H1 (cell line): Measurements from ENCODE around the gene CTNNBL1. TPM values are rescaled to one million over a fixed set of nuclear protein-coding genes. Genes with fewer than 3 reads are reported as not detected.

Source experiments
- CTCF ChIA-PET: fragments of 300-600 bp; sonication (Branson Sonifier 250); formaldehyde crosslinking; loops from one replicate; lab custom pipeline; 2021; ENCODE audit not compliant: partially characterized antibody; lab: Charles Lee
- POLR2A ChIA-PET: fragments of 300-600 bp; sonication (Branson Sonifier 250); formaldehyde crosslinking; loops from one replicate; lab custom pipeline; 2021; ENCODE audit warnings: inconsistent platforms; ENCODE audit not compliant: partially characterized antibody; lab: Charles Lee
- DNase-seq, 2 experiments: peaks; one replicate each; pipeline versions ENCODE4 v3.0.0 to v3.0.0-alpha.2; 2010 to 2022; ENCODE audit warnings: low spot score in 2 of 2, low read depth in 1 of 2, mixed read lengths in 1 of 2
- FAIRE-seq: peaks from 2 replicates; lab custom pipeline; 2011; peaks lifted over from hg19 to GRCh38; lab: Jason Lieb, UNC
- H2AFZ ChIP-seq: 2 replicates; pipeline ENCODE4 v1.8.1; 2012; ENCODE audit warnings: low read length, inconsistent platforms
- H2AK5ac ChIP-seq: 2 replicates; pipeline ENCODE4 v1.6.1; 2013; ENCODE audit warnings: low read depth, low read length
- H2BK120ac ChIP-seq: replicated peaks from 2 replicates; pipeline ENCODE3; 2013; ENCODE audit warnings: low read depth, low read length, inconsistent platforms
- H2BK12ac ChIP-seq: 2 replicates; pipeline ENCODE4 v1.6.1; 2013; ENCODE audit warnings: low read depth, low read length
- H2BK15ac ChIP-seq: 2 replicates; pipeline ENCODE4 v1.6.1; 2013; ENCODE audit warnings: low read length
- H2BK20ac ChIP-seq: 2 replicates; pipeline ENCODE4 v1.6.1; 2013; ENCODE audit warnings: low read length
- H2BK5ac ChIP-seq: 2 replicates; pipeline ENCODE4 v1.6.1; 2013; ENCODE audit warnings: low read depth, low read length
- H3K14ac ChIP-seq: 2 replicates; pipeline ENCODE4 v1.6.1; 2013; ENCODE audit warnings: inconsistent platforms; ENCODE audit not compliant: insufficient read length
- H3K18ac ChIP-seq: 2 replicates; pipeline ENCODE4 v1.6.1; 2013; ENCODE audit warnings: low read length; ENCODE audit errors: extremely low read depth
- H3K23ac ChIP-seq: 2 replicates; pipeline ENCODE4 v1.6.1; 2013; ENCODE audit warnings: inconsistent platforms; ENCODE audit not compliant: insufficient read length
- H3K23me2 ChIP-seq: 2 replicates; pipeline ENCODE4 v1.6.1; 2013; ENCODE audit warnings: low read depth, low read length
- H3K27ac ChIP-seq: 2 replicates; pipeline ENCODE4 v1.6.1; 2011; ENCODE audit warnings: low read depth, low read length, inconsistent platforms
- H3K27me3 ChIP-seq, 4 experiments: replicated peaks in 1 of 4; 1 replicate in 1 of 4; 2 replicates in 3 of 4; pipeline versions ENCODE4 v1.6.1 to v1.8.1; 2011 to 2013; ENCODE audit warnings: low read length in 3 of 4, mild to moderate bottlenecking in 3 of 4, inconsistent platforms in 2 of 4, mixed read lengths in 2 of 4, moderate library complexity in 1 of 4; ENCODE audit not compliant: control insufficient read depth in 3 of 4, insufficient read depth in 3 of 4; ENCODE audit errors: extremely low read depth in 1 of 4
- H3K36me3 ChIP-seq, 4 experiments: 2 replicates each; pipeline versions ENCODE4 v1.6.1 to v1.8.1; 2011 to 2013; ENCODE audit warnings: mild to moderate bottlenecking in 4 of 4, low read length in 3 of 4, moderate library complexity in 2 of 4, control low read depth in 1 of 4, inconsistent platforms in 1 of 4; ENCODE audit not compliant: insufficient read depth in 4 of 4, control insufficient read depth in 2 of 4
- H3K4ac ChIP-seq: replicated peaks from 2 replicates; pipeline ENCODE3; 2013; ENCODE audit warnings: low read length, low read depth, mixed read lengths, inconsistent platforms; ENCODE audit not compliant: insufficient read length
- H3K4me1 ChIP-seq, 4 experiments: replicated peaks in 1 of 4; 1 replicate in 1 of 4; 2 replicates in 3 of 4; pipeline versions ENCODE4 v1.6.1 to v1.8.1; 2011 to 2013; ENCODE audit warnings: low read length in 3 of 4, inconsistent platforms in 2 of 4, mixed read lengths in 1 of 4; ENCODE audit not compliant: insufficient read depth in 4 of 4, control insufficient read depth in 3 of 4
- H3K4me2 ChIP-seq, 2 experiments: 2 replicates each; pipeline versions ENCODE4 v1.6.1 to v1.8.1; 2011 to 2013; ENCODE audit warnings: low read depth in 2 of 2, low read length in 2 of 2, control low read depth in 1 of 2, inconsistent platforms in 1 of 2, mild to moderate bottlenecking in 1 of 2; ENCODE audit not compliant: insufficient read depth in 1 of 2
- H3K4me3 ChIP-seq, 4 experiments: fragments of 200-600, 300-600 bp in 1 of 4; sonication (generic), shearing (Covaris generic), sonication (Bioruptor Twin) in 1 of 4; 2 replicates each; pipeline versions ENCODE4 v1.5.1 to v1.8.1; 2011 to 2016; ENCODE audit warnings: low read length in 4 of 4, low read depth in 3 of 4, control low read depth in 2 of 4, inconsistent platforms in 2 of 4, mild to moderate bottlenecking in 2 of 4, mixed read lengths in 1 of 4, moderate library complexity in 1 of 4; ENCODE audit not compliant: insufficient read depth in 2 of 4; ENCODE audit errors: extremely low read depth in 1 of 4
- H3K56ac ChIP-seq: replicated peaks from 2 replicates; pipeline ENCODE3; 2013; ENCODE audit warnings: low read depth, mild to moderate bottlenecking, mixed read lengths, low read length, inconsistent platforms; ENCODE audit not compliant: insufficient read length
- H3K79me1 ChIP-seq: 2 replicates; pipeline ENCODE4 v1.6.1; 2013; ENCODE audit warnings: low read depth, low read length, control low read depth
- H3K79me2 ChIP-seq, 2 experiments: 2 replicates each; pipeline versions ENCODE4 v1.6.1 to v1.8.1; 2012 to 2013; ENCODE audit warnings: low read length in 2 of 2, mild to moderate bottlenecking in 2 of 2, inconsistent platforms in 1 of 2; ENCODE audit not compliant: insufficient read depth in 2 of 2, control insufficient read depth in 1 of 2
- H3K9ac ChIP-seq, 4 experiments: replicated peaks in 1 of 4; 1 replicate in 1 of 4; 2 replicates in 3 of 4; pipeline versions ENCODE4 v1.6.1 to v1.8.1; 2011 to 2013; ENCODE audit warnings: low read depth in 3 of 4, low read length in 3 of 4, control low read depth in 2 of 4, mild to moderate bottlenecking in 2 of 4, moderate library complexity in 2 of 4, inconsistent platforms in 1 of 4; ENCODE audit errors: extremely low read depth in 1 of 4
- H3K9me3 ChIP-seq, 2 experiments: 2 replicates each; pipeline versions ENCODE4 v1.6.1 to v1.8.1; 2012 to 2013; ENCODE audit warnings: mild to moderate bottlenecking in 2 of 2, moderate library complexity in 2 of 2, control low read depth in 1 of 2, inconsistent platforms in 1 of 2, low read depth in 1 of 2, low read length in 1 of 2, mixed read lengths in 1 of 2; ENCODE audit not compliant: insufficient read depth in 2 of 2
- H4K20me1 ChIP-seq, 2 experiments: replicated peaks in 1 of 2; 2 replicates each; pipeline versions ENCODE3 to v1.8.1; 2011 to 2013; ENCODE audit warnings: inconsistent platforms in 2 of 2, low read length in 2 of 2, mild to moderate bottlenecking in 1 of 2; ENCODE audit not compliant: insufficient read depth in 2 of 2, control insufficient read depth in 1 of 2
- H4K5ac ChIP-seq: 2 replicates; pipeline ENCODE4 v1.6.1; 2013; ENCODE audit warnings: low read length, low read depth, mixed read lengths, inconsistent platforms; ENCODE audit not compliant: insufficient read length
- H4K8ac ChIP-seq: 2 replicates; pipeline ENCODE4 v1.8.0; 2013; ENCODE audit warnings: mild to moderate bottlenecking, moderate library complexity, low read length, inconsistent platforms; ENCODE audit not compliant: insufficient read depth; ENCODE audit errors: extremely low read depth
- H4K91ac ChIP-seq: replicated peaks from 2 replicates; pipeline ENCODE3; 2013; ENCODE audit warnings: low read length, mixed read lengths, inconsistent platforms; ENCODE audit not compliant: insufficient read length
- BCL11A ChIP-seq, 2 experiments: IDR thresholded peaks; one replicate each; pipeline ENCODE4 v1.6.1; 2011; ENCODE audit warnings: low read depth in 2 of 2, low read length in 2 of 2, mild to moderate bottlenecking in 2 of 2
- JUN ChIP-seq: IDR thresholded peaks from 2 replicates; pipeline ENCODE4 v1.6.1; 2011; ENCODE audit warnings: low read depth, mild to moderate bottlenecking, improper control_type of control experiment, low read length
- WGBS, 2 experiments: shearing (Covaris generic) in 1 of 2; methylation state at CpG; one replicate each; pipeline versions ENCODE4 v1.1.6 to v1.1.7; 2013 to 2015; ENCODE audit warnings: low lambda C conversion rate in 2 of 2, mixed read lengths in 2 of 2, inconsistent platforms in 1 of 2, low coverage in 1 of 2, missing lambda C conversion rate in 1 of 2; ENCODE audit not compliant: insufficient replicate concordance in 2 of 2, insufficient coverage in 1 of 2, insufficient read length in 1 of 2; ENCODE audit errors: extremely low coverage in 1 of 2, missing lambda C conversion rate in 1 of 2; 5-methylcytosine and 5-hydroxymethylcytosine counted together
- polyA plus RNA-seq, 7 experiments: library from polyadenylated mRNA; depleted of rRNA in 3 of 7; stranded (reverse) in 5 of 7; unstranded in 2 of 7; fragments of >200 nt in 5 of 7; fragments of 200-250 nt in 2 of 7; gene quantifications; 1 replicate in 5 of 7; 2 replicates in 1 of 7; 4 replicates in 1 of 7; pipeline versions ENCODE4 v1.2.1 to v1.2.3, GENCODE V29; 2011 to 2013; ENCODE audit warnings: missing spikeins in 2 of 7, mixed read lengths in 2 of 7
- total RNA-seq: library from RNA; stranded (reverse); fragmentation: NEBNext Ultra II Directional; extraction: Animal tissue kit (Norgen Biotek cat#: 25700); gene quantifications from 2 replicates; pipeline ENCODE4 v1.2.1, GENCODE V29; 2021

CTNNBL1 gene
- total and polyA plus RNA-seq, 2 of the 8 experiments (the other 6 are each of a cell fraction or from before 2014, with no cell fraction given), result 19.6 to 81.6 TPM

GRCh38 chr20:37676440-37676839 is 17.4 kb upstream of the CTNNBL1 start:
- no peak overlapping the region for H2BK20ac ChIP-seq
- no peak overlapping the region for H3K56ac ChIP-seq
- no peak overlapping the region for H2AK5ac ChIP-seq
- no peaks in the 10 kb centered on the region for H3K9me3 ChIP-seq
- no peak for DNase-seq
- no peak overlapping the region for H2BK12ac ChIP-seq
- H3K18ac ChIP-seq, result no peak overlapping the region
- H4K8ac ChIP-seq, result no peak overlapping the region
- no peak overlapping the region for H2BK120ac ChIP-seq
- WGBS, 2 experiments, result 92% methylated on average over 7 of the region's 7 CpGs; no CpG with 5 or more reads in 1 of the 2 experiments
- H2AFZ ChIP-seq, result no peak overlapping the region
- H3K27me3 ChIP-seq, result no peaks in the 10 kb centered on the region
- H3K14ac ChIP-seq, result no peak overlapping the region
- H4K20me1 ChIP-seq, result peaks cover 0 to 1% of the 10 kb centered on the region in 2 experiments
- no peak for FAIRE-seq
- no peak overlapping the region for H3K27ac ChIP-seq
- no peaks in the 10 kb centered on the region for H3K79me1 ChIP-seq
- H3K79me2 ChIP-seq, result no peaks in the 10 kb centered on the region
- no peak overlapping the region for H3K4ac ChIP-seq
- H3K4me2 ChIP-seq, result no peak overlapping the region
- H3K23ac ChIP-seq, result no peak overlapping the region
- H3K23me2 ChIP-seq, result no peaks in the 10 kb centered on the region
- H2BK15ac ChIP-seq, result no peak overlapping the region
- H3K4me3 ChIP-seq, result no peak overlapping the region
- no peaks in the 10 kb centered on the region for H3K4me1 ChIP-seq
- CTCF ChIA-PET, result interaction anchor here (0.7 to 1.0 kb wide), 2 partner anchors 11 to 16 kb away, joined by 3 read pairs; no protein-coding TSS in a partner anchor
- POLR2A ChIA-PET, result no interaction called here
- H3K36me3 ChIP-seq, result no peaks in the 10 kb centered on the region
- H2BK5ac ChIP-seq, result no peak overlapping the region
- no peak overlapping the region for H4K91ac ChIP-seq
- TF ChIP-seq JUN (no peak), BCL11A (IDR thresholded peaks at IDR 0.05; ENCODE audit: low read depth in 2 of 2, low read length in 2 of 2) (no peak)
- no peak overlapping the region for H3K9ac ChIP-seq
- no peak overlapping the region for H4K5ac ChIP-seq
